H1 (cell line): ENCODE data around the gene MRPS15.

Experiments
- NRF1 ChIP-seq: IDR thresholded peaks from 2 replicates; pipeline ENCODE4 v1.6.1; 2011; ENCODE audit warnings: mild to moderate bottlenecking, low read depth, low read length, improper control_type of control experiment
- POLR2A ChIP-seq, 2 experiments: IDR thresholded peaks; 1 replicate in 1 of 2; 2 replicates in 1 of 2; pipeline ENCODE4 v1.6.1; 2011; ENCODE audit warnings: low read depth in 2 of 2, low read length in 2 of 2, mild to moderate bottlenecking in 2 of 2; ENCODE audit errors: control extremely low read depth in 1 of 2
- RBBP5 ChIP-seq: IDR thresholded peaks from 2 replicates; pipeline ENCODE4 v1.7.1; 2012; ENCODE audit warnings: low read depth, mild to moderate bottlenecking, inconsistent platforms, low read length, moderate library complexity, borderline replicate concordance
- RFX5 ChIP-seq: IDR thresholded peaks from 2 replicates; pipeline ENCODE4 v1.6.1; 2011; ENCODE audit warnings: low read depth, low read length, improper control_type of control experiment, borderline replicate concordance
- TCF12 ChIP-seq: IDR thresholded peaks from 2 replicates; pipeline ENCODE4 v1.6.1; 2011; ENCODE audit warnings: low read depth, mild to moderate bottlenecking, low read length
- ZNF274 ChIP-seq: IDR thresholded peaks from 2 replicates; pipeline ENCODE4 v1.7.0; 2012; ENCODE audit warnings: low read length, borderline replicate concordance; ENCODE audit errors: extremely low read depth
- TF ChIP-seq, protein P1 (sequence below), 3 experiments: IDR thresholded peaks; 1 replicate in 2 of 3; 2 replicates in 1 of 3; pipeline versions ENCODE4 v1.5.1 to v1.6.1; 2011; ENCODE audit warnings: low read length in 3 of 3, mild to moderate bottlenecking in 3 of 3, inconsistent platforms in 2 of 3, low read depth in 1 of 3, moderate library complexity in 1 of 3; ENCODE audit not compliant: insufficient read depth in 1 of 3; ENCODE audit errors: control extremely low read depth in 1 of 3

DNA sequence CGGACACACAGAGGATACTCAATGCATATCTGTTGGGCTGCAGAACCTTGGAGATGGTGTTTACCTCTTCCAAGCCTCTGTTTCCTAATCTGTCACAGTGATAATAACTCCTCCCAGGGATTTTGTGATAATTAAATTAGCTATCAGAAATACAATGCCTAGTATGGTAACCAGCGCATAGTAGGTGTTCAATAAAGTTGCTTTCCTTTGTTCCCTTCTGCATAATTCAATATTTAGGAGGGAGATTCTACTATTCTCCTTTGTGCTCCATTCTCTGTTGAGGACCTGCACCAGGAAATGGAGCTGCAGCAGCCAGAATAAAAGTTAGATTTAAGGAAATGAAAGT is 21.9 kb upstream of the MRPS15 start:
- TF ChIP-seq TCF12 = no peak
- TF ChIP-seq ZNF274 = no peak
- TF ChIP-seq, protein P1, sequence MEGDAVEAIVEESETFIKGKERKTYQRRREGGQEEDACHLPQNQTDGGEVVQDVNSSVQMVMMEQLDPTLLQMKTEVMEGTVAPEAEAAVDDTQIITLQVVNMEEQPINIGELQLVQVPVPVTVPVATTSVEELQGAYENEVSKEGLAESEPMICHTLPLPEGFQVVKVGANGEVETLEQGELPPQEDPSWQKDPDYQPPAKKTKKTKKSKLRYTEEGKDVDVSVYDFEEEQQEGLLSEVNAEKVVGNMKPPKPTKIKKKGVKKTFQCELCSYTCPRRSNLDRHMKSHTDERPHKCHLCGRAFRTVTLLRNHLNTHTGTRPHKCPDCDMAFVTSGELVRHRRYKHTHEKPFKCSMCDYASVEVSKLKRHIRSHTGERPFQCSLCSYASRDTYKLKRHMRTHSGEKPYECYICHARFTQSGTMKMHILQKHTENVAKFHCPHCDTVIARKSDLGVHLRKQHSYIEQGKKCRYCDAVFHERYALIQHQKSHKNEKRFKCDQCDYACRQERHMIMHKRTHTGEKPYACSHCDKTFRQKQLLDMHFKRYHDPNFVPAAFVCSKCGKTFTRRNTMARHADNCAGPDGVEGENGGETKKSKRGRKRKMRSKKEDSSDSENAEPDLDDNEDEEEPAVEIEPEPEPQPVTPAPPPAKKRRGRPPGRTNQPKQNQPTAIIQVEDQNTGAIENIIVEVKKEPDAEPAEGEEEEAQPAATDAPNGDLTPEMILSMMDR (IDR thresholded peaks at IDR 0.05; ENCODE audit: control extremely low read depth in 1 of 3, insufficient read depth in 1 of 3, low read depth in 1 of 3, low read length in 3 of 3) = no peak
- no peak for TF ChIP-seq RFX5
- no peak for TF ChIP-seq RBBP5
- TF ChIP-seq POLR2A (IDR thresholded peaks at IDR 0.05; ENCODE audit: control extremely low read depth in 1 of 2, low read depth in 2 of 2, low read length in 2 of 2) = no peak
- TF ChIP-seq NRF1 = no peak
